Ascending aorta (tissue), 2 donors: ENCODE data around the gene NAP1L3. TPM values are rescaled to one million over a fixed set of nuclear protein-coding genes. Genes with fewer than 3 reads are reported as not detected.

Experiments
- DNase-seq, 2 donors: peaks; one replicate each; pipeline ENCODE4 v3.0.0-alpha.2; 2019; ENCODE audit warnings: low spot score in 2 of 2
- H3K27ac ChIP-seq, 2 donors: fragments of 200-600 bp; sonication (generic); one replicate each; pipeline ENCODE4 v1.5.1; 2016 to 2017; ENCODE audit warnings: mild to moderate bottlenecking in 1 of 2
- H3K27me3 ChIP-seq: fragments of 200-600 bp; sonication (generic); one replicate; pipeline ENCODE4 v1.5.1; 2017
- H3K36me3 ChIP-seq, 2 donors: fragments of 200-600 bp; sonication (generic); one replicate each; pipeline ENCODE4 v1.5.1; 2016
- H3K4me1 ChIP-seq, 2 donors: fragments of 200-600 bp; sonication (generic); one replicate each; pipeline ENCODE4 v1.5.1; 2016 to 2017; ENCODE audit warnings: mild to moderate bottlenecking in 1 of 2
- H3K4me3 ChIP-seq, 2 donors: fragments of 200-600 bp; sonication (generic); one replicate each; pipeline ENCODE4 v1.5.1; 2016 to 2017; ENCODE audit warnings: mild to moderate bottlenecking in 1 of 2
- H3K9me3 ChIP-seq, 2 donors: fragments of 200-600 bp; sonication (generic); one replicate each; pipeline ENCODE4 v1.5.1; 2016
- intact Hi-C: fragments of 100-400 bp; cut with DNase I; formaldehyde crosslinking; loops from one replicate; pipeline ENCODE4 v1.15.1; 2023
- total RNA-seq: library from RNA; depleted of rRNA; stranded (reverse); fragments of >200 nt; gene quantifications from one replicate; pipeline ENCODE4 v1.1.0, GENCODE V29; 2016
- TF ChIP-seq, protein P1 (sequence below), 3 experiments: fragments of 200-600 bp in 2 of 3; fragments of 450-650 bp in 1 of 3; sonication (generic) in 2 of 3; IDR thresholded peaks; one replicate each; pipeline ENCODE4 v1.5.1; 2016 to 2019; ENCODE audit warnings: antibody characterized with exemption in 3 of 3, mild to moderate bottlenecking in 1 of 3, moderate library complexity in 1 of 3

The NAP1L3 gene, protein sequence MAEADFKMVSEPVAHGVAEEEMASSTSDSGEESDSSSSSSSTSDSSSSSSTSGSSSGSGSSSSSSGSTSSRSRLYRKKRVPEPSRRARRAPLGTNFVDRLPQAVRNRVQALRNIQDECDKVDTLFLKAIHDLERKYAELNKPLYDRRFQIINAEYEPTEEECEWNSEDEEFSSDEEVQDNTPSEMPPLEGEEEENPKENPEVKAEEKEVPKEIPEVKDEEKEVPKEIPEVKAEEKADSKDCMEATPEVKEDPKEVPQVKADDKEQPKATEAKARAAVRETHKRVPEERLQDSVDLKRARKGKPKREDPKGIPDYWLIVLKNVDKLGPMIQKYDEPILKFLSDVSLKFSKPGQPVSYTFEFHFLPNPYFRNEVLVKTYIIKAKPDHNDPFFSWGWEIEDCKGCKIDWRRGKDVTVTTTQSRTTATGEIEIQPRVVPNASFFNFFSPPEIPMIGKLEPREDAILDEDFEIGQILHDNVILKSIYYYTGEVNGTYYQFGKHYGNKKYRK
- 1.5 TPM for total RNA-seq

DNA sequence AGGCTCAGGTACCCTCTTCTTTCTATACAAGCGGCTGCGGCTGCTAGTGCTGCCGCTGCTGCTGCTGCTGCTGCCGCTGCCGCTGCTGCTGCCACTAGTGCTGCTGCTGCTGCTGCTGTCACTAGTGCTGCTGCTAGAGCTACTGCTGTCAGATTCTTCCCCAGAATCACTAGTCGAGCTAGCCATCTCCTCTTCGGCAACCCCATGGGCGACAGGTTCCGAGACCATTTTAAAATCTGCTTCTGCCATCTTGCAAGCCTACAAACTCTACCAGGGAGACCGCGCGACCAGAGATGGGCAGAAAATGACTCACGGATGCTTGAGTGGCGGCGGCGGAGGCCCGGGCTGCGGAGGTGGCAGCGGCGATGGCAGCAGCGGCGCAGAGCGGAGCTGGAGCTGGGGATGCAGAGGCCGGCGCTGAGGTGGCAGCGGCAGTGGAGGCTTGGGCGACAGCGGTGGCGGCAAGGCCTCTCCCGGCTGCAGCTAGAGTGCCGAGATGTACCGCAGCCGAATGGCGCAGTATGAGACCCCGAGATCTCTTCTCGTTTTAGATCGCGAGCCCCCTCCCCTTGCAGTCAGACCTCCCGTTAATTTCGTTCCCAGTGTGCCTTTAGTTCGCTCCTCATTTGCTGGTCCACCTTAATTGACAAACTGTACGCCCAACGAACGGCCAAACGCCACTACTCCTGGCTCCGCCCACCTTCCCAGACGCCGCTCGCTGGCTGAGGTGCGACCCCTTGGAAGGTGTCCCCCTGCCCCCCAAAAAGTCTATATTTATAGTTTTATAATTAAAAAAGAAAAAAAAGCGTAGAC lies at the start of gene NAP1L3:
NAP1L3 (minus strand) TSS at position 523 of the 813 bp plus-strand sequence; CDS start at position 249, 274 bp downstream.
- peak within 1 kb of the TSS; percentile 63 for H3K27ac ChIP-seq
- H3K36me3 ChIP-seq: no peaks in the 10 kb centered on the region
- intact Hi-C loops: no loop called here
- H3K4me1 ChIP-seq: no peaks in the 10 kb centered on the region
- peak; percentile 16 to 81 for DNase-seq
- no peaks in the 10 kb centered on the region for H3K9me3 ChIP-seq
- H3K4me3 ChIP-seq: peak within 1 kb of the TSS; percentile 54 to 69
- TF ChIP-seq, protein P1, sequence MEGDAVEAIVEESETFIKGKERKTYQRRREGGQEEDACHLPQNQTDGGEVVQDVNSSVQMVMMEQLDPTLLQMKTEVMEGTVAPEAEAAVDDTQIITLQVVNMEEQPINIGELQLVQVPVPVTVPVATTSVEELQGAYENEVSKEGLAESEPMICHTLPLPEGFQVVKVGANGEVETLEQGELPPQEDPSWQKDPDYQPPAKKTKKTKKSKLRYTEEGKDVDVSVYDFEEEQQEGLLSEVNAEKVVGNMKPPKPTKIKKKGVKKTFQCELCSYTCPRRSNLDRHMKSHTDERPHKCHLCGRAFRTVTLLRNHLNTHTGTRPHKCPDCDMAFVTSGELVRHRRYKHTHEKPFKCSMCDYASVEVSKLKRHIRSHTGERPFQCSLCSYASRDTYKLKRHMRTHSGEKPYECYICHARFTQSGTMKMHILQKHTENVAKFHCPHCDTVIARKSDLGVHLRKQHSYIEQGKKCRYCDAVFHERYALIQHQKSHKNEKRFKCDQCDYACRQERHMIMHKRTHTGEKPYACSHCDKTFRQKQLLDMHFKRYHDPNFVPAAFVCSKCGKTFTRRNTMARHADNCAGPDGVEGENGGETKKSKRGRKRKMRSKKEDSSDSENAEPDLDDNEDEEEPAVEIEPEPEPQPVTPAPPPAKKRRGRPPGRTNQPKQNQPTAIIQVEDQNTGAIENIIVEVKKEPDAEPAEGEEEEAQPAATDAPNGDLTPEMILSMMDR (IDR thresholded peaks at IDR 0.05): no peak
- no peaks in the 10 kb centered on the region for H3K27me3 ChIP-seq

DNA sequence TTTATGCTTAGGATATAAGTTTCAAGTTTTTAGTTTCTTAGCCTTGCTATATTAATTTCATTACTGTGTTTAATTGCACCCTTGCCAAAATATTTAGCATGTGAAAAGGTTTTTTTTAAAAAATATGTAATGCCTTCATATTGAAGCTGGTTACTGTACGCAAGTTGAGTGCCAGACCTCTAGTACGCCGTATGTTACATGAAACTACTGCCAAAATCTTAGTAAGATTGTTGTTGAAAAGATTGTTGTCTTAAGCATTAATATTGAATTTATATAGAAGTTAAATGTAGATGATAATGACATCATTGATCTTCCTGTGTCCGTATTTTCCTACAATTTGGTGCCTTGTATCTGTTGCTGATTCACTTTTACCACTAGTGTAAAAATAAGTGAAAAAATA lies 37.7 kb upstream of the NAP1L3 start:
- H3K4me1 ChIP-seq: no peaks in the 10 kb centered on the region
- intact Hi-C loops: no loop called here
- TF ChIP-seq, protein P1 (IDR thresholded peaks at IDR 0.05): no peak
- H3K36me3 ChIP-seq: no peaks in the 10 kb centered on the region
- H3K9me3 ChIP-seq: no peaks in the 10 kb centered on the region
- no peaks in the 10 kb centered on the region for H3K27me3 ChIP-seq
- H3K4me3 ChIP-seq: no peak overlapping the region
- DNase-seq: no peak
- no peak overlapping the region for H3K27ac ChIP-seq

DNA sequence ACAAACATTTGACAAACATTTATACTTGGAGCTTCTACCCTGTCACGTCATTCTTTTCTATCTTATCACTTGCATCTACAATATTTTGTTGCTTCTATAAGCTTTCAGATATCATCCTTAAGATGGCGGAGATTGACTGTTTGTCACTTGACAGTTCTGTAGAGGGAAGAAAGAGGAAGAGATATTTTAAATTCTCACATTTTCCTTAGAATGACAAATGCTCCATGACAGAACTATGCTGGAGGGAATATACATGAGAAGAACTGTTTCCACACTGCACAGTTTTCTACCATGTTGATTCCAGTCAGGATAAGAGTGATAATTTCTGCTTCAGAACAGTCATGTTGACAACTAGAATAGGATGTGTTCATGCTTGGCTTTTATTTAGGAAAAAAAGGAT lies 30.3 kb upstream of the NAP1L3 start:
- Histone ChIP-seq H3K36me3 (no peaks in the 10 kb centered on the region), H3K27ac (no peak overlapping the region), H3K4me1 (no peaks in the 10 kb centered on the region), H3K27me3 (no peaks in the 10 kb centered on the region), H3K4me3 (no peak overlapping the region), H3K9me3 (no peaks in the 10 kb centered on the region)
- intact Hi-C loops: no loop called here
- TF ChIP-seq, protein P1 (IDR thresholded peaks at IDR 0.05): no peak
- no peak for DNase-seq

DNA sequence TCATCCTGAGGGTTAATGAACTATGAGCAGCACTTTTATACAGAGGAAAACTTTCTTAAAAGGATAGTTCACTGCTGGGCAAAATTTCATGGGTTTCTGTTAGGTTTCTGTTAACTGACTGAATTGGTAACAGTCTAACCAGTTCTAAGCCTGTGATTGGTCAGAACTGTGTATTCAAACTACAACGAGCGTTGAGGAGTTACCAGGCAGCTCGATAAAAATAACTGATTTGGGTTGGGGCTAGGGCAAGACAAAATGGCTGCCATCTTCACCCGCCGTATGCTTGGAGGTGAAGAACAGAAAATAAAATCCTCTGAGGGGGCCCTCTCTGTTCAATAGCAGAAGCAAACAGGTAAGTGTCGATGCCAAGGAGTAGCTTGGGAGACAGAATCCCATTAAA lies 22.6 kb upstream of the NAP1L3 start:
- no peaks in the 10 kb centered on the region for H3K36me3 ChIP-seq
- no peak for DNase-seq
- no peaks in the 10 kb centered on the region for H3K9me3 ChIP-seq
- no peak overlapping the region for H3K4me3 ChIP-seq
- H3K27me3 ChIP-seq: no peaks in the 10 kb centered on the region
- intact Hi-C loops: no loop called here
- no peak overlapping the region for H3K27ac ChIP-seq
- TF ChIP-seq, protein P1 (IDR thresholded peaks at IDR 0.05): no peak
- no peaks in the 10 kb centered on the region for H3K4me1 ChIP-seq

DNA sequence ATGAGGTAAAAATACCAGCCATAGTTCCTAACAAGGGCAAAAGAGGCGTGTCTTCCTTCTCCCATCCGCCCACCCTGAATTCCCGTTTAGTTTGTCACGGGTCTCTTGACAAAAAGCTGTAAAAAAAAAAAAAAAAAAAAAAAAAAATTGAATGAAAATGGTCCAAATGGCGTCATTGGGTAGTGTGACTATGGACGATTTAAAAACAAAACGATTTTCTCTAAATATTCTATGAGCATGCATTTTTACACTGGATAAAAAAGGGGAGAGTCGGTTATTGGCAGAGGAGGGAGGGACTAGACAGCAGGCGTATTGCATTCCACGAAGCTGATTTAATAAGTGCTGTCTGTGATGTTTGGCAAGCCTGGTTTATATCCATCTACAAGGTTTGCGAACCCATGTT lies 492 bp upstream of the NAP1L3 start, which contains the start of gene FAM133A:
FAM133A (plus strand) TSS at position 338 of the 403 bp plus-strand sequence. CDS start 35,214 bp downstream, outside the sequence.
- Histone ChIP-seq H3K4me1 (no peaks in the 10 kb centered on the region), H3K36me3 (no peaks in the 10 kb centered on the region), H3K27ac (peak within 1 kb of the TSS; percentile 63), H3K4me3 (peak within 1 kb of the TSS; percentile 54 to 69), H3K9me3 (no peaks in the 10 kb centered on the region), H3K27me3 (no peaks in the 10 kb centered on the region)
- intact Hi-C loops: no loop called here
- TF ChIP-seq, protein P1 (IDR thresholded peaks at IDR 0.05): no peak
- DNase-seq: no peak
